ENCODE data around the gene ZRANB1.
"Not testable (repeated sequence)": the region's sequence is repeated elsewhere in the genome, so short reads cannot be mapped to it uniquely, and the experiment has no call there.

Gene ZRANB1

DNA sequence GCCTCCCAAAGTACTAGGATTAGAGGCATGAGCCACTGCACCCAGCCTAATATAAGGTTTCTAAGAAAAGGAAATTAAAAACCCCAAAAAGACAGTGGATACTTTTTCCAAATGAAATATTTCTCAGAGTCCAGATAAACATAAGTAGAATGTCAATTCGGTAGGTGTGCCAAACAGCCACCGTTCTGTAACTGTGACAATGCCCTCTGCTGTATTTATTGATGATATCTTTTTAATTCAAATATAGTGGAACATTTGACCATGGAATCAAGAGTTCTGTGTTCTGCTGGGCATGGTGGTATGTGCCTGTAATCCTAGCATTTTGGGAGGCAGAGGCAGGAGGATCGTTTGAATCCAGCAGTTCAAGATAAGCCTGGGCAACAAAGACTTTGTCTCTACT, 28.8 kb upstream of the ZRANB1 start:
- no peak overlapping the region for H3K27ac ChIP-seq (ENCODE audit: insufficient read depth in 1 of 2, low read depth in 1 of 2, low read length in 2 of 2, poor library complexity in 1 of 2, severe bottlenecking in 2 of 2)
- ChIA-PET POLR2A (no interaction called here), CTCF (no interaction called here)
- H3K4me3 ChIP-seq (ENCODE audit: control insufficient read depth in 1 of 7, extremely low read depth in 1 of 7, insufficient read depth in 4 of 7, low read depth in 2 of 7, low read length in 6 of 7): no peak overlapping the region
- DNase-seq: no peak
- H3K36me3 ChIP-seq (ENCODE audit: control insufficient read depth in 4 of 4, insufficient read depth in 4 of 4, low read length in 3 of 4): no peaks in the 10 kb centered on the region
- WGBS (ENCODE audit: insufficient coverage): no CpG with 5 or more reads among the region's 3 CpGs
- no peaks in the 10 kb centered on the region for H3K27me3 ChIP-seq (replicated peaks in 2 of 5; ENCODE audit: control insufficient read depth in 4 of 5, insufficient read depth in 5 of 5, low read length in 4 of 5)
- peaks cover 14 to 31% (median 25%) of the 10 kb centered on the region in 4 experiments for H3K4me1 ChIP-seq (ENCODE audit: control extremely low read depth in 1 of 4, control insufficient read depth in 4 of 4, insufficient read depth in 4 of 4, low read length in 3 of 4)
- no peaks in the 10 kb centered on the region for H3K9me3 ChIP-seq (ENCODE audit: control extremely low read depth in 1 of 5, control insufficient read depth in 4 of 5, insufficient read depth in 2 of 5, low read depth in 1 of 5, low read length in 4 of 5)

DNA sequence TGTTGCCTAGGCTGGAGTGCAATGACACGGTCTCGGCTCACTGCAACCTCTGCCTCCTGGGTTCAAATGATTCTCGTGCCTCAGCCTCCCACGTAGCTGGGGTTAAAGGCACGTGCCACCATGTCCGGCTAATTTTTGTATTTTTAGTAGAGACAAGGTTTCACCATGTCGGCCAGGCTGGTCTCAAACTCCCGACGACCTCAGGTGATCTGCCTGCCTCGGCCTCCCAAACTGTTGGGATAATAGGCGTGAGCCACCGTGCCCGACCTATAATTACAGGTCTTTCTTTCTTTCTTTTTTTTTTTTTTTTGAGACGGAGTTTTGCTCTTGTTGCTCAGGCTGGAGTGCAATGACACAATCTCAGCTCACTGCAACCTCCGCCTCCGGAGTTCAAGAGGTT, 27.5 kb upstream of the ZRANB1 start:
- H3K4me3 ChIP-seq (ENCODE audit: control insufficient read depth in 1 of 7, extremely low read depth in 1 of 7, insufficient read depth in 4 of 7, low read depth in 2 of 7, low read length in 6 of 7); CTCF ChIA-PET; H3K9me3 ChIP-seq (ENCODE audit: control extremely low read depth in 1 of 5, control insufficient read depth in 4 of 5, insufficient read depth in 2 of 5, low read depth in 1 of 5, low read length in 4 of 5); DNase-seq; H3K27ac ChIP-seq (ENCODE audit: insufficient read depth in 1 of 2, low read depth in 1 of 2, low read length in 2 of 2, poor library complexity in 1 of 2, severe bottlenecking in 2 of 2); POLR2A ChIA-PET; H3K36me3 ChIP-seq (ENCODE audit: control insufficient read depth in 4 of 4, insufficient read depth in 4 of 4, low read length in 3 of 4); H3K27me3 ChIP-seq (replicated peaks in 2 of 5; ENCODE audit: control insufficient read depth in 4 of 5, insufficient read depth in 5 of 5, low read length in 4 of 5): not testable (repeated sequence)
- WGBS (ENCODE audit: insufficient coverage): 90% methylated on average over 9 of the region's 16 CpGs
- peaks cover 22 to 43% (median 35%) of the 10 kb centered on the region in 4 experiments for H3K4me1 ChIP-seq (ENCODE audit: control extremely low read depth in 1 of 4, control insufficient read depth in 4 of 4, insufficient read depth in 4 of 4, low read length in 3 of 4)

DNA sequence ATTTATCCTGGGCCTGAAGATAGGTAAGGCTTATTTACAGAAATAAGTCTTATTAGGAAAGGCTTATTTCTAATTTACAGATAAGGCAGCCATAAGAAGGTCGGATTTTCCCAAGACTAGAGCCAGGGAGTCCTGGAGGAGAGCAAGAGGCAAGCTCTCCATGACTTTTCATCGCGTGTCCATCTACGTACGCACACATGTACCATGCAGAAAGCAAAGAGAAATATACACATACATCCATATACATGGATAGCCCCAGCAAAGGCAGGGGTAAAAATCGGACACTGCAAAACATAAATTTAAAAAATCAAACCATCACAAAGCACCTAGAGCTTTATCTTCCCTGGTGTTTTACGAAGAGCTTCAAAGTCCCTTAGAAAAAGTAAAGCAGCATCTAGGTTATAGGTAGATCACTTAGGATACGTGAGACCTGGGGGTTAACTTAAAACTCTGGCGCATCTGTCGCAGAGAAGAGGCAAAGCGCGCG, 25.8 kb upstream of the ZRANB1 start:
- WGBS (ENCODE audit: insufficient coverage): 0% methylated on average over 7 of the region's 13 CpGs
- peak overlapping the region; percentile 83 to 96 for H3K27ac ChIP-seq (ENCODE audit: insufficient read depth in 1 of 2, low read depth in 1 of 2, low read length in 2 of 2, poor library complexity in 1 of 2, severe bottlenecking in 2 of 2)
- peaks cover 22 to 39% (median 30%) of the 10 kb centered on the region in 4 experiments for H3K4me1 ChIP-seq (ENCODE audit: control extremely low read depth in 1 of 4, control insufficient read depth in 4 of 4, insufficient read depth in 4 of 4, low read length in 3 of 4)
- no peaks in the 10 kb centered on the region for H3K36me3 ChIP-seq (ENCODE audit: control insufficient read depth in 4 of 4, insufficient read depth in 4 of 4, low read length in 3 of 4)
- no peak for DNase-seq
- H3K9me3 ChIP-seq (ENCODE audit: control extremely low read depth in 1 of 5, control insufficient read depth in 4 of 5, insufficient read depth in 2 of 5, low read depth in 1 of 5, low read length in 4 of 5): no peaks in the 10 kb centered on the region
- H3K27me3 ChIP-seq (replicated peaks in 2 of 5; ENCODE audit: control insufficient read depth in 4 of 5, insufficient read depth in 5 of 5, low read length in 4 of 5): no peaks in the 10 kb centered on the region
- ChIA-PET POLR2A (interaction anchor here (0.7 to 1.4 kb wide), 2 partner anchors 18 to 57 kb away, joined by 3 read pairs; no protein-coding TSS in a partner anchor), CTCF (interaction anchor here (1.0 to 1.6 kb wide), 4 partner anchors 9 to 42 kb away, joined by 3 to 5 read pairs (median 3); no protein-coding TSS in a partner anchor)
- H3K4me3 ChIP-seq (ENCODE audit: control insufficient read depth in 1 of 7, extremely low read depth in 1 of 7, insufficient read depth in 4 of 7, low read depth in 2 of 7, low read length in 6 of 7): peak overlapping the region; percentile 79 to 97 (median 93)

DNA sequence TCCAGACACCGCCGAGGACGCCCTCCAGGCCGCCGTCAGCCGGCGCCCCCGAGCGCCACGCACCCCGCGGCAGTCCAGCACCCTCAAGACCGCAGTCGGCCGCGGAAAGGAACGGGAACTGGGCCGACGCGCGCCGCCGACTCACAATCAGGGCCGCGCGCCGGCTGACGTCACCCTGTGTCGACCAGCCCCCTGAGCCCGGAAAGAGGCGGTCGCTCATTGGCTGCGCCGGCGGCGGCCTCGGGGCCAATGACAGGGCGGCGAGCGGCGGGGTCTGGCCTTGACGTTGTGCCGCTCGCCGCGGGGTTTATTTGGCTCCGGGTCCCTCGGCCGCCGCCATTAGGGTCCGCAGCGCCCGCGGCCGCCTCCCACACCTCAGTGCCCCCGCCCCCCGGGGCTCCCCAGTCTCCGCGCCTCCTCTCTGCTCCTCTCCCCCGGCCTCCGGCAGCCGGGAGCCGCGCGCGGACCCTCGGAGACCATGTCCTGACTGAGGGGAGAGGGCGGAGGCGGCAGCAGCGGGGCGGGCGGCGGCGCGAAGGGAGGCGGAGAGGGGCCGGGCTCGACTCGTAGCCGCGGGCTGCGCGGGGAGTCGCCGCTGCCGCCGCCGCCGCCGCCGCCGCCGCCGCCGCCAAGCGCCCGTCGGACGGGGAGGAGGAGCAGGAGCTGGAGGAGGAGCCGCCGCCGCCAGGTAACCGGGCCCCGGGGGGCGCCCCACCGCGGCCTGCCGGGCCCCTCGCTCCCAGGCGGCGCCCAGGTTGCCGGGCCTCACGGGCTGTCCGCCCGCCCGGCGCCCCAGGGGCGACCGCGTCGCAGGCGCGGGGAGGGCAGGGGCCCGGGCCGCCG, 25.1 kb upstream of the ZRANB1 start:
- DNase-seq: peak; percentile 96 to 98 (median 98)
- H3K9me3 ChIP-seq (ENCODE audit: control extremely low read depth in 1 of 5, control insufficient read depth in 4 of 5, insufficient read depth in 2 of 5, low read depth in 1 of 5, low read length in 4 of 5): no peaks in the 10 kb centered on the region
- H3K4me3 ChIP-seq (ENCODE audit: control insufficient read depth in 1 of 7, extremely low read depth in 1 of 7, insufficient read depth in 4 of 7, low read depth in 2 of 7, low read length in 6 of 7): peak overlapping the region; percentile 79 to 99 (median 95)
- H3K27me3 ChIP-seq (replicated peaks in 2 of 5; ENCODE audit: control insufficient read depth in 4 of 5, insufficient read depth in 5 of 5, low read length in 4 of 5): no peaks in the 10 kb centered on the region
- WGBS (ENCODE audit: insufficient coverage): 0% methylated on average over 74 of the region's 126 CpGs
- H3K27ac ChIP-seq (ENCODE audit: insufficient read depth in 1 of 2, low read depth in 1 of 2, low read length in 2 of 2, poor library complexity in 1 of 2, severe bottlenecking in 2 of 2): peak overlapping the region; percentile 85 to 96
- ChIA-PET CTCF (interaction anchor here (1.0 to 1.6 kb wide), 5 partner anchors 8 to 76 kb away, joined by 3 to 5 read pairs (median 3); partner anchors contain the start of gene ZRANB1), POLR2A (interaction anchor here (0.7 to 1.4 kb wide), 2 partner anchors 19 to 57 kb away, joined by 3 read pairs; no protein-coding TSS in a partner anchor)
- peaks cover 19 to 33% (median 25%) of the 10 kb centered on the region in 4 experiments for H3K4me1 ChIP-seq (ENCODE audit: control extremely low read depth in 1 of 4, control insufficient read depth in 4 of 4, insufficient read depth in 4 of 4, low read length in 3 of 4)
- H3K36me3 ChIP-seq (ENCODE audit: control insufficient read depth in 4 of 4, insufficient read depth in 4 of 4, low read length in 3 of 4): no peaks in the 10 kb centered on the region

DNA sequence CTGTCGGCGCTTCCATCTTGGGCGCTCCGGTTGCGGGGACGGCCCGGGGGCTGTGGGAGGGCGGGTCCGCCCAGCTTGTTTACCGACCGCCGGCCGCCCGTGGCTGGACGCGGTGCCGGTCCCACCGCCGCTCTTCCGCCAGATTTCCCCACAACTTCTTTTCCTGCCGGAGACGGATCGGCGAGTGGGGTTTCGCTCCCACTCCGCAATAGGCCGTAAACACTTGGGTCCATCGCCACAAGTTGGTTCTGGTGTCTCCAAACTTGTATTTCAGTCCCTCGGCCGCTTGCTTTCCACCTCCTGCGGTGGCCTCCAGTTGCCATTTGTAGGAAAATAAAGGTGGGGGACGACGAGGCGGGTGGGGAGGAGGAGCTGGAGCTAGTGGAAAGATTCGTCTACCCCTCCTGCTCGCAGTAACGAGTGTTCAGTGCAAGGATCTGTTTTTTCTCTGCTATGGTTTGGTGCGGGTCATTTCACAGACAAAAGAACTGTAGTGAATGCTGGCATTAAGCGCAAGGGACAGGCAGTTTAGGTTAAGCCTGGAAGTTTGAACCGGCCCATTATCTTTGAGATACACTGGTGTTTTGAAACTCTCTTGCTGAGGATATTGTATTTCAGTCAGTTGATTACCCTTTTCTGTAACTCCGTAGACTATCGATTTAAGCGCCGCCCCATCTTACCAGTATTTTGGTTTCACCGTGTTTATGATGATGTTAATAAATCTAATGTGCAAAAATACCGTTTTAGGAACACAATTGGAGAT, 24.3 kb upstream of the ZRANB1 start:
- peak overlapping the region; percentile 78 to 99 (median 95) for H3K4me3 ChIP-seq (ENCODE audit: control insufficient read depth in 1 of 7, extremely low read depth in 1 of 7, insufficient read depth in 4 of 7, low read depth in 2 of 7, low read length in 6 of 7)
- peaks cover 16 to 25% (median 19%) of the 10 kb centered on the region in 4 experiments for H3K4me1 ChIP-seq (ENCODE audit: control extremely low read depth in 1 of 4, control insufficient read depth in 4 of 4, insufficient read depth in 4 of 4, low read length in 3 of 4)
- peak; percentile 52 to 82 (median 77) for DNase-seq
- H3K27me3 ChIP-seq (replicated peaks in 2 of 5; ENCODE audit: control insufficient read depth in 4 of 5, insufficient read depth in 5 of 5, low read length in 4 of 5): no peaks in the 10 kb centered on the region
- H3K9me3 ChIP-seq (ENCODE audit: control extremely low read depth in 1 of 5, control insufficient read depth in 4 of 5, insufficient read depth in 2 of 5, low read depth in 1 of 5, low read length in 4 of 5): no peaks in the 10 kb centered on the region
- H3K36me3 ChIP-seq (ENCODE audit: control insufficient read depth in 4 of 4, insufficient read depth in 4 of 4, low read length in 3 of 4): peaks cover 0 to 1% (median 0%) of the 10 kb centered on the region in 4 experiments
- ChIA-PET POLR2A (interaction anchor here (1.4 kb wide), 1 partner anchor 56 kb away, joined by 3 read pairs; no protein-coding TSS in a partner anchor), CTCF (interaction anchor here (1.0 to 1.6 kb wide), 3 partner anchors 16 to 75 kb away, joined by 3 to 5 read pairs (median 3); partner anchors contain the start of gene ZRANB1)
- H3K27ac ChIP-seq (ENCODE audit: insufficient read depth in 1 of 2, low read depth in 1 of 2, low read length in 2 of 2, poor library complexity in 1 of 2, severe bottlenecking in 2 of 2): peak overlapping the region; percentile 85 to 96
- WGBS (ENCODE audit: insufficient coverage): under 1% methylated on average over 27 of the region's 46 CpGs

DNA sequence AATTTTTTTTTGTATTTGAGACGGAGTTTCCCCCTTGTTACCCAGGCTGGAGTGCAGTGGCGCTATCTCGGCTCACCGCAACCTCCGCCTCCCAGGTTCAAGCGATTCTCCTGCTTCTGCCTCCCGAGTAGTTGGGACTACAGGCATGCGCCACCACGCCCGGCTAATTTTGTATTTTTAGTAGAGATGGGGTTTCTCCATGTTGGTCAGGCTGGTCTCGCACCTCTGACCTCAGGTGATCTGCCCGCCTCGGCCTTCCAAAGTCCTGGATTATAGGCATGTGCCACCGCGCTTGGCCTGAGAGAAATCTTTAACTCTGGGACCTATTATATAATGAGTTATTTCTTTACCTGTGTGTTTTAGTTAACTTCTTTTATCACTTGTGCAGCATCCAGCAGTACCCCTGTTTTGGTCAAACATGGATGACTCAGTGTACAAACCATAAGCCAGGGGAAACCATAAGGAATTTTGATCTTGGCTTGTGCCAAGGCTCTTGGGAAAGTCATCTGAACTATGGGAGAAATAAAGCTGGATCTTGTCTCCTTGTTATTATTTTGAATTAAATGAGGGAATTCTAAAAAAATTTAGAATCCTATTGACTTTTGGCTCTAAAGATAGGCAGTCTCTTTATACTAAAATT, 23.6 kb upstream of the ZRANB1 start:
- peak overlapping the region; percentile 36 to 99 (median 95) for H3K4me3 ChIP-seq (ENCODE audit: control insufficient read depth in 1 of 7, extremely low read depth in 1 of 7, insufficient read depth in 4 of 7, low read depth in 2 of 7, low read length in 6 of 7)
- DNase-seq: peak in 1 of 3 donors; percentile 17
- POLR2A ChIA-PET: no interaction called here
- peak overlapping the region; percentile 85 to 96 for H3K27ac ChIP-seq (ENCODE audit: insufficient read depth in 1 of 2, low read depth in 1 of 2, low read length in 2 of 2, poor library complexity in 1 of 2, severe bottlenecking in 2 of 2)
- H3K9me3 ChIP-seq (ENCODE audit: control extremely low read depth in 1 of 5, control insufficient read depth in 4 of 5, insufficient read depth in 2 of 5, low read depth in 1 of 5, low read length in 4 of 5): no peaks in the 10 kb centered on the region
- WGBS (ENCODE audit: insufficient coverage): no CpG with 5 or more reads among the region's 15 CpGs
- peaks cover 0 to 5% (median 2%) of the 10 kb centered on the region in 4 experiments for H3K36me3 ChIP-seq (ENCODE audit: control insufficient read depth in 4 of 4, insufficient read depth in 4 of 4, low read length in 3 of 4)
- peaks cover 16 to 25% (median 19%) of the 10 kb centered on the region in 4 experiments for H3K4me1 ChIP-seq (ENCODE audit: control extremely low read depth in 1 of 4, control insufficient read depth in 4 of 4, insufficient read depth in 4 of 4, low read length in 3 of 4)
- CTCF ChIA-PET: interaction anchor here (1.0 to 1.6 kb wide), 3 partner anchors 15 to 74 kb away, joined by 3 to 5 read pairs (median 3); partner anchors contain the start of gene ZRANB1
- no peaks in the 10 kb centered on the region for H3K27me3 ChIP-seq (replicated peaks in 2 of 5; ENCODE audit: control insufficient read depth in 4 of 5, insufficient read depth in 5 of 5, low read length in 4 of 5)

Data from common myeloid progenitor, CD34-positive (primary cell).